Brain microvascular endothelial cell (primary cell): ENCODE results near the gene PLEKHA6.

Source experiments
- DNase-seq: peaks from one replicate; pipeline ENCODE4 v3.0.0-alpha.2; 2020
- H3K27ac ChIP-seq: fragments of 250-450 bp; sonication (Bioruptor Pico); 2 replicates; pipeline ENCODE4 v1.5.1; 2020; ENCODE audit warnings: mild to moderate bottlenecking, moderate library complexity
- H3K27me3 ChIP-seq: fragments of 250-450 bp; sonication (Bioruptor Pico); replicated peaks from 2 replicates; pipeline ENCODE4 v1.5.1; 2020; ENCODE audit warnings: mild to moderate bottlenecking
- H3K36me3 ChIP-seq: fragments of 250-450 bp; sonication (Bioruptor Pico); replicated peaks from 2 replicates; pipeline ENCODE4 v1.5.1; 2020; ENCODE audit warnings: mild to moderate bottlenecking
- H3K4me3 ChIP-seq: 2 replicates; pipeline ENCODE4 v1.5.1; 2011; ENCODE audit warnings: low read depth, mild to moderate bottlenecking, control low read depth, low read length, moderate library complexity
- in situ Hi-C: cut with HindIII; loops from 2 replicates; pipeline ENCODE4 v1.10.0; 2017; ENCODE audit warnings: low sequenced_read_pairs, low pct_ligation_motif_present
- TF ChIP-seq, protein P1 (sequence below): IDR thresholded peaks from 2 replicates; pipeline ENCODE4 v1.5.1; 2011; ENCODE audit warnings: low read depth, mild to moderate bottlenecking, moderate library complexity, low read length, control low read depth, inconsistent platforms; ENCODE audit errors: missing control alignments

The PLEKHA6 gene

GRCh38 chr1:204181116-204181515 is 178.6 kb downstream of the PLEKHA6 start:
- H3K4me3 ChIP-seq = no peak overlapping the region
- in situ Hi-C loops = no loop called here
- TF ChIP-seq, protein P1, sequence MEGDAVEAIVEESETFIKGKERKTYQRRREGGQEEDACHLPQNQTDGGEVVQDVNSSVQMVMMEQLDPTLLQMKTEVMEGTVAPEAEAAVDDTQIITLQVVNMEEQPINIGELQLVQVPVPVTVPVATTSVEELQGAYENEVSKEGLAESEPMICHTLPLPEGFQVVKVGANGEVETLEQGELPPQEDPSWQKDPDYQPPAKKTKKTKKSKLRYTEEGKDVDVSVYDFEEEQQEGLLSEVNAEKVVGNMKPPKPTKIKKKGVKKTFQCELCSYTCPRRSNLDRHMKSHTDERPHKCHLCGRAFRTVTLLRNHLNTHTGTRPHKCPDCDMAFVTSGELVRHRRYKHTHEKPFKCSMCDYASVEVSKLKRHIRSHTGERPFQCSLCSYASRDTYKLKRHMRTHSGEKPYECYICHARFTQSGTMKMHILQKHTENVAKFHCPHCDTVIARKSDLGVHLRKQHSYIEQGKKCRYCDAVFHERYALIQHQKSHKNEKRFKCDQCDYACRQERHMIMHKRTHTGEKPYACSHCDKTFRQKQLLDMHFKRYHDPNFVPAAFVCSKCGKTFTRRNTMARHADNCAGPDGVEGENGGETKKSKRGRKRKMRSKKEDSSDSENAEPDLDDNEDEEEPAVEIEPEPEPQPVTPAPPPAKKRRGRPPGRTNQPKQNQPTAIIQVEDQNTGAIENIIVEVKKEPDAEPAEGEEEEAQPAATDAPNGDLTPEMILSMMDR = no peak
- H3K27me3 ChIP-seq = no peaks in the 10 kb centered on the region
- no peak overlapping the region for H3K27ac ChIP-seq
- no peaks in the 10 kb centered on the region for H3K36me3 ChIP-seq
- DNase-seq = no peak

DNA sequence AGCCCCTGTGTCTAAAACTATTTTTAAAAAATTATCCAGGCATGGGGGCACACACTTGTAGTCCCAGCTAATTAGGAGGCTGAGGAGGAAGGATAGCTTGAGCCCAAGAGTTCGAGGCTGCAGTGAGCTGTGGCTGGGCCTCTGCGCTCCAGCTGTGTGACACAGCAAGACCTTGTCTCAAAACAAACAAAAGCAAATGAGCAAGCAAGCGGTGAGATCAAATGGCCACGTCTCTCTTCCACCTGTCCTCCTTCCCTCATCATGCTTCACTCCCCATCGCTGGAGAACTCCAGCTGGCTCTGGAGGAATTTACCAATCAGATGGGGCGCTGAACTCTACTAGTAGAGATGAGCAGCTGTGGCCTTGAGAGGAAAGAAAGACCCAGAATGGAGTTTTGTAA is 179.6 kb downstream of the PLEKHA6 start:
- no peaks in the 10 kb centered on the region for H3K36me3 ChIP-seq
- no peak for DNase-seq
- H3K27ac ChIP-seq = no peak overlapping the region
- TF ChIP-seq, protein P1 = no peak
- in situ Hi-C loops = no loop called here
- no peaks in the 10 kb centered on the region for H3K27me3 ChIP-seq
- no peak overlapping the region for H3K4me3 ChIP-seq

DNA sequence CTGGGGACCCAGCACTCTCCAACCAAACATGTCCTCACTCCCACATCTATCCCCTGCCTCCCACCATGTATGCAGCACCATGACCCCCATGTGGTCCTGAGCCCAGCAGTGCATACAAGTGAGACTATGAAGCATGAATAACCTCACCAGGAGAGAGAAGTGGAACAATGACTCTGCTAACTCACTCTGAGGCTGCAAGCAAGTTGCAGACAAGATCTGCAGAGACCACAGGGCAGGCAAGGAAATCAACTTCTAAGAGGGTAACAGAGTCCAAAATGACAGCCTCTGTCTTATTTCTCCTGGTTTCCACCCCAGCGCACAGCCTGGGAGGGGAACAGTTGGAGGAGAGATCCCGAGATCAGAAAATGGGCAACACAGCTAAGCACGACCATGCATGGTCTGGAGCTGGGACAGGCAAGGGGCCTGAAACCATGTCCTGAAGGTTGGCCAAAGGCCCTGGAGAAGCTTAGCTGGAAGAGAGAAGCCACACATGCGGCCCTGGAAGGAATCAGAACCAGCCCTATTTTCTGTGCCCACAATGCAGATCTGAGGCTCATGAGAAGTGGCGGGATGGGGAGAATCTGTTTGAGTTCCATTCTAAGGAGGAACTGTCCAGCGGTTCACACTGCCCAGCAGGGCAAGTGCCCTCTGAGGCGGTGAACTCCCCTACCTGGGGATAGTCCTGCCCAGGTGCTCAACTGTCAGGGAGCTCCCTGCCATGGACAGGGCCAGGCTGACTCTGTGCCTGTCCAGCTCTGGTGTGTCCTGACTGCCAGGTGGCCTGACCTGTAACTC is 181.0 kb downstream of the PLEKHA6 start:
- no peak overlapping the region for H3K27ac ChIP-seq
- H3K36me3 ChIP-seq = no peaks in the 10 kb centered on the region
- in situ Hi-C loops = no loop called here
- DNase-seq = no peak
- TF ChIP-seq, protein P1 = no peak
- H3K4me3 ChIP-seq = no peak overlapping the region
- H3K27me3 ChIP-seq = no peaks in the 10 kb centered on the region

DNA sequence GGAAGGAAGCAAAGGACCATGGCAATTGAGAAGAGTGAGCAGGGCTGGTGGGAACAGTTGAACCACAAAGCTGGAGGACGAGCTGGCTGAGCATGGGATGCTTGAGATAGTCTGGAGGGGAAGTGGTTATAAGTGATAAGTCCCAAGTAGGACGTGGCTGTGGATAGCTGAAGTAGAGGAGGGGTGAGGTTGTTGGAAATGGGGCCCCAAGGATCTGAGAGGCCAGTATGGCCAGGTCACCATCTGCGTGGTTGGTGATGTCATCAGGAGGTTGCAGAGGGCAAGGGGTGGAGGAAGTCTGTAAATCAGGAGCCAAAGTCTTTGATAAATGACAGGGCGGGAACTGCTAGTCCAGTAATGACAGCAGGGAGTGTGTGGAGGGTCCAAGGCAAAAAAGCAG is 182.6 kb downstream of the PLEKHA6 start:
- in situ Hi-C loops = no loop called here

GRCh38 chr1:204176049-204176448 is 183.7 kb downstream of the PLEKHA6 start:
- in situ Hi-C loops = no loop called here

More for the DNA sequence above, 182.6 kb downstream of the PLEKHA6 start:
- Histone ChIP-seq H3K36me3 (no peaks in the 10 kb centered on the region), H3K4me3 (no peak overlapping the region), H3K27ac (no peak overlapping the region), H3K27me3 (no peaks in the 10 kb centered on the region)
- DNase-seq = no peak
- TF ChIP-seq, protein P1 = no peak

More at GRCh38 chr1:204176049-204176448, 183.7 kb downstream of the PLEKHA6 start:
- H3K27me3 ChIP-seq = no peaks in the 10 kb centered on the region
- DNase-seq = no peak
- H3K27ac ChIP-seq = no peak overlapping the region
- TF ChIP-seq, protein P1 = no peak
- no peaks in the 10 kb centered on the region for H3K36me3 ChIP-seq
- no peak overlapping the region for H3K4me3 ChIP-seq
